ENCODE results near the gene GAB1. TPM values are rescaled to one million over a fixed set of nuclear protein-coding genes. Genes with fewer than 3 reads are reported as not detected.

The GAB1 gene
- total and polyA plus RNA-seq, 2 of the 8 experiments (the other 6 are each of a cell fraction or from before 2014, with no cell fraction given), result 6.8 to 21.3 TPM

DNA sequence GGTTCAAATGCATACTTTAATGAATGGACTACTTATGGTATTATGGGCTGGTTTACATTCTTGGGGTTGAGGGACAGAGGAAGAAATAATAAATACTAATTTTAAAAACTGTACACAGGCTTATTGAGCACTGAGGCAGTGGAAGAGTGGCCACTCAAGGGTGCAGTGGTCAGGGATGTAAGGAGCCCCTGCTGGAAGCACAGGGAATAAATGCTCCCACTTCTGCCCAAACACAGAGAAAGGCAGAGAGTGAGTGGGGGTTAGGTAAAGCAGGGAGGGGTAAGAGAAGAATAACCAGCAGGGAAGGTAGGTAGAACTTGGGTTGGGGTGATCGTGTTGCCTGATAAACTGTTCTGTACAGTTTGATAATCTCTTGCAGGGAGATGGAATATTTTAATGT lies 60.0 kb downstream of the GAB1 start:
- Histone ChIP-seq H2BK120ac (replicated peaks; ENCODE audit: low read depth, low read length) (no peak overlapping the region), H2AFZ (ENCODE audit: low read length) (no peak overlapping the region), H3K79me1 (ENCODE audit: low read depth, low read length) (no peaks in the 10 kb centered on the region; the same call in 1 of the 2 replicates), H3K23me2 (ENCODE audit: low read depth, low read length) (no peaks in the 10 kb centered on the region), H3K4me3 (ENCODE audit: extremely low read depth in 1 of 4, insufficient read depth in 2 of 4, low read depth in 3 of 4, low read length in 4 of 4) (no peak overlapping the region), H4K20me1 (replicated peaks in 1 of 2; ENCODE audit: control insufficient read depth in 1 of 2, insufficient read depth in 2 of 2, low read length in 2 of 2) (no peaks in the 10 kb centered on the region), H4K91ac (replicated peaks; ENCODE audit: insufficient read length, low read length) (no peak overlapping the region), H3K23ac (ENCODE audit: insufficient read length) (no peak overlapping the region), H2BK15ac (ENCODE audit: low read length) (no peak overlapping the region), H3K9me3 (ENCODE audit: insufficient read depth in 2 of 2, low read depth in 1 of 2, low read length in 1 of 2) (no peaks in the 10 kb centered on the region), H3K56ac (replicated peaks; ENCODE audit: insufficient read length, low read depth, low read length) (no peak overlapping the region), H3K9ac (replicated peaks in 1 of 4; ENCODE audit: extremely low read depth in 1 of 4, low read depth in 3 of 4, low read length in 3 of 4) (no peak overlapping the region), H3K27me3 (replicated peaks in 1 of 4; ENCODE audit: control insufficient read depth in 3 of 4, extremely low read depth in 1 of 4, insufficient read depth in 3 of 4, low read length in 3 of 4) (peaks cover 0 to 1% (median 0%) of the 10 kb centered on the region in 4 experiments; a peak in 1 of 7 replicates), H3K4me2 (ENCODE audit: insufficient read depth in 1 of 2, low read depth in 2 of 2, low read length in 2 of 2) (no peak overlapping the region), H4K8ac (ENCODE audit: extremely low read depth, insufficient read depth, low read length) (no peak overlapping the region), H2BK5ac (ENCODE audit: low read depth, low read length) (no peak overlapping the region), H3K14ac (ENCODE audit: insufficient read length) (no peak overlapping the region), H2BK12ac (ENCODE audit: low read depth, low read length) (no peak overlapping the region), H3K27ac (ENCODE audit: low read depth, low read length) (no peak overlapping the region), H3K79me2 (ENCODE audit: control insufficient read depth in 1 of 2, insufficient read depth in 2 of 2, low read length in 2 of 2) (0 out of 4 replicates have a peak, but pooled peaks cover 0 to 4% of the 10 kb centered on the region in 2 experiments), H2BK20ac (ENCODE audit: low read length) (no peak overlapping the region), H3K4ac (replicated peaks; ENCODE audit: insufficient read length, low read depth, low read length) (no peak overlapping the region), H4K5ac (ENCODE audit: insufficient read length, low read depth, low read length) (no peak overlapping the region), H3K18ac (ENCODE audit: extremely low read depth, low read length) (no peak overlapping the region), H3K4me1 (replicated peaks in 1 of 4; ENCODE audit: control insufficient read depth in 3 of 4, insufficient read depth in 4 of 4, low read length in 3 of 4) (peaks cover 0 to 4% (median 0%) of the 10 kb centered on the region in 4 experiments; a peak in 1 of 7 replicates), H3K36me3 (ENCODE audit: control insufficient read depth in 2 of 4, insufficient read depth in 4 of 4, low read length in 3 of 4) (no peaks in the 10 kb centered on the region), H2AK5ac (ENCODE audit: low read depth, low read length) (no peak overlapping the region)
- ChIA-PET CTCF (ENCODE audit: partially characterized antibody) (interaction anchor here (0.6 to 5.6 kb wide), 19 partner anchors 9 to 195 kb away, joined by 3 to 30 read pairs (median 4); no protein-coding TSS in a partner anchor), POLR2A (ENCODE audit: partially characterized antibody) (interaction anchor here (0.8 kb wide), 1 partner anchor 58 kb away, joined by 4 read pairs; no protein-coding TSS in a partner anchor)
- TF ChIP-seq SP2 (IDR thresholded peaks at IDR 0.05; ENCODE audit: low read length) (no peak), RAD21 (IDR thresholded peaks at IDR 0.05 in 1 of 2, conservative IDR thresholded peaks at IDR 0.05 in 1 of 2; ENCODE audit: low read depth in 2 of 2, low read length in 2 of 2) (peak in 1 of 2 experiments; percentile 25; a peak in 1 of 4 replicates), KDM1A (IDR thresholded peaks at IDR 0.05; ENCODE audit: borderline replicate concordance, low read length) (no peak), SAP30 (IDR thresholded peaks at IDR 0.05; ENCODE audit: insufficient read depth, insufficient replicate concordance, low read length) (no peak), BCL11A (IDR thresholded peaks at IDR 0.05; ENCODE audit: low read depth in 2 of 2, low read length in 2 of 2) (no peak), GTF2F1 (IDR thresholded peaks at IDR 0.05; ENCODE audit: borderline replicate concordance, low read depth, low read length) (no peak)
- TF ChIP-seq, protein P1, sequence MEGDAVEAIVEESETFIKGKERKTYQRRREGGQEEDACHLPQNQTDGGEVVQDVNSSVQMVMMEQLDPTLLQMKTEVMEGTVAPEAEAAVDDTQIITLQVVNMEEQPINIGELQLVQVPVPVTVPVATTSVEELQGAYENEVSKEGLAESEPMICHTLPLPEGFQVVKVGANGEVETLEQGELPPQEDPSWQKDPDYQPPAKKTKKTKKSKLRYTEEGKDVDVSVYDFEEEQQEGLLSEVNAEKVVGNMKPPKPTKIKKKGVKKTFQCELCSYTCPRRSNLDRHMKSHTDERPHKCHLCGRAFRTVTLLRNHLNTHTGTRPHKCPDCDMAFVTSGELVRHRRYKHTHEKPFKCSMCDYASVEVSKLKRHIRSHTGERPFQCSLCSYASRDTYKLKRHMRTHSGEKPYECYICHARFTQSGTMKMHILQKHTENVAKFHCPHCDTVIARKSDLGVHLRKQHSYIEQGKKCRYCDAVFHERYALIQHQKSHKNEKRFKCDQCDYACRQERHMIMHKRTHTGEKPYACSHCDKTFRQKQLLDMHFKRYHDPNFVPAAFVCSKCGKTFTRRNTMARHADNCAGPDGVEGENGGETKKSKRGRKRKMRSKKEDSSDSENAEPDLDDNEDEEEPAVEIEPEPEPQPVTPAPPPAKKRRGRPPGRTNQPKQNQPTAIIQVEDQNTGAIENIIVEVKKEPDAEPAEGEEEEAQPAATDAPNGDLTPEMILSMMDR (IDR thresholded peaks at IDR 0.05; ENCODE audit: control extremely low read depth in 1 of 3, insufficient read depth in 1 of 3, low read depth in 1 of 3, low read length in 3 of 3), result peak; percentile 24 to 34 (median 27)
- DNase-seq (ENCODE audit: low read depth in 1 of 2, low spot score in 2 of 2) (no peak), FAIRE-seq (no peak)
- WGBS, 2 experiments (ENCODE audit: extremely low coverage in 1 of 2, insufficient coverage in 1 of 2, insufficient read length in 1 of 2, insufficient replicate concordance in 2 of 2, low coverage in 1 of 2, low lambda C conversion rate in 2 of 2, missing lambda C conversion rate in 1 of 2), result 92% methylated on average over 1 of the region's 1 CpG; no CpG with 5 or more reads in 1 of the 2 experiments
